Stimulated activated CD4-positive, alpha-beta T cell treated with anti-CD3 and anti-CD28 coated beads, TNF-alpha, amount 100 ng/mL, for 4 hours (primary cell): ENCODE measurements around the gene SEPTIN3.
A peak's percentile ranks its signal among the peaks of the same experiment; 100 is the strongest.

ENCODE experiments used
- DNase-seq, 3 experiments: peaks; one replicate each; pipeline ENCODE4 v3.0.0-alpha.2; 2020; ENCODE audit warnings: low read depth in 3 of 3

Gene SEPTIN3

DNA sequence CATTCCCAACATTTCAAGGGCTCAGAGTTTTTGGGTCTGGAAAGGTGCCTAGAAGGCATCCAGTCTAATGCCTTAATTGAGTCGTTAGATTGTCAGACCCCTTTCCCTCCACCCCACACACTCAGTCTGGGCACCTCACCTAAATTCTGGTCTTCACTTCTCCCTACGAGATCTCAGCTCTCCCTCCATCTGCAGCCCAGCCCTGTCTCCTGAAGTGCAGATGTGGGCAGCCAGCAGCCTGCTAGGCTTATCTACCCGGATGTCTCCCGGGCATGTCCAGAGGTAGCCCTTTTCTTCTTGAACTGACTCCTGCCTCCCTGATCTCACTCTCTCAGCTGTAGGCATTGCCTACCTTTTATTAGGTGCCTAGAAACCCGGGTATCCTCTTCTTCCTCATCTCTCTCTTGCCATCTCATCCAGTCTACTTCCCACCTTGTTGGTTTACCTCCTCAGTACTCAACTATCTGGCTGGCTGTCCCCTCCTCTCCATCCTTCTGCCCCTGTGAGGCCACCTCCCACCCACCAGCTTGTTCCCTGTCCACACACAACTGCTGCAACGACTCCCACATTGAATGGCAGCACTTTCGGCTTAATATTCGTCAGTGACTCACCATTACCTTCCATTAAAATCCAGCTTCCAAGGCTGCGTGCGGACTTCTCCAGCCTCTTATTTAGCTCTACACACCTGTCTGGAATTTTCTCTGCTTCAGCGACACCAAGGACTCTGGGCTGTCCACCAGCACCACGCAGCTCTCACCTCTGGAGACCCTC lies 6.2 kb downstream of the SEPTIN3 start:
- no peak for DNase-seq

GRCh38 chr22:41976070-41976901 lies 7.0 kb downstream of the SEPTIN3 start:
- DNase-seq: peak in 2 of 3 experiments; percentile 27 to 29

DNA sequence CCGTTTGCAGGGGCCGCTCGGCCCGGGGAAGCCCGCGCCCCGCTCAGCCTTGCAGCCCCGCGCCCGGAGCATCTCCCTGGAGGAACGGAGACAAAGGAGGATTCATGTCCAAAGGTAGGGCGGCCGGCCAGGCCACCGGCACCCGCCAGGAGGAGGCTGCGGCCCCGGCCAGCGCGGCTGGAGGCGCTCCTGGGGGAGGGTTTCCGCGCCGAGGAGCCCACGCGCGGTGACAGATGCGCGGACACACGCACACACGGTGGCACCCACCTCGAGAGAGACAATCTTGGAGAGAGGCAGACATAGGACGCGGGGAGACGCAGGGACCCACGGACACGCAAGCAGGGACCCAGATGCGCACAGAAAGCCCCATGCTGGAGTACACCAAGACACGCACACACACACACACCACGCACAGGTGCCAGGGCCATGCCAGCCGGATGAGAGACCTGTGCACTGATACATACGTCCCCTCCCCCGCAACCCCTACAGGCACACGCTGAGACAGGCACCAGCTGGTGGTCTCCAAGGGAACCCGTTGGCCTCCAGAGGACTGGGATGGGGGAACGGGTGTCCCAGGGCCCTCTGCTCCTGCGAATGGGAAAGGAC lies 7.8 kb downstream of the SEPTIN3 start:
- DNase-seq: no peak

DNA sequence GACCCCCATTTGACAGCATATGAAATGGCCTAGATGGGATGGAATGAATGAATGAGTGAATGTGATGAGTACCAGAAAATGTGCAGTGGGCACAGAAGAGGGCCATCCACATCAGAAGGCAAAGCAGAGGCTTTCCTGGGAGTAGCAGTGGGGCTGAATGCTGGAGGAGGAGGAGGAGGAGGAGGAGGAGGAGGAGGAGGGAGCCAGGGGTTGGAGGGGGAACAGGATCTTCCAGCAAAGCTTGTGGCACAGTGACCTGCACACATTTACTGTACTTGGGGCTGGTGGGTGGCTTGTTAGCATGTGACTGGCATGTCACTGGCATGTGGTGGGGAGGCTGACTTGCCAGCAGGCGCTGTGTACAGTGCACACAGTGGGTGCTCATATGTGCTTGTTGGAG lies 9.5 kb downstream of the SEPTIN3 start:
- DNase-seq: no peak

DNA sequence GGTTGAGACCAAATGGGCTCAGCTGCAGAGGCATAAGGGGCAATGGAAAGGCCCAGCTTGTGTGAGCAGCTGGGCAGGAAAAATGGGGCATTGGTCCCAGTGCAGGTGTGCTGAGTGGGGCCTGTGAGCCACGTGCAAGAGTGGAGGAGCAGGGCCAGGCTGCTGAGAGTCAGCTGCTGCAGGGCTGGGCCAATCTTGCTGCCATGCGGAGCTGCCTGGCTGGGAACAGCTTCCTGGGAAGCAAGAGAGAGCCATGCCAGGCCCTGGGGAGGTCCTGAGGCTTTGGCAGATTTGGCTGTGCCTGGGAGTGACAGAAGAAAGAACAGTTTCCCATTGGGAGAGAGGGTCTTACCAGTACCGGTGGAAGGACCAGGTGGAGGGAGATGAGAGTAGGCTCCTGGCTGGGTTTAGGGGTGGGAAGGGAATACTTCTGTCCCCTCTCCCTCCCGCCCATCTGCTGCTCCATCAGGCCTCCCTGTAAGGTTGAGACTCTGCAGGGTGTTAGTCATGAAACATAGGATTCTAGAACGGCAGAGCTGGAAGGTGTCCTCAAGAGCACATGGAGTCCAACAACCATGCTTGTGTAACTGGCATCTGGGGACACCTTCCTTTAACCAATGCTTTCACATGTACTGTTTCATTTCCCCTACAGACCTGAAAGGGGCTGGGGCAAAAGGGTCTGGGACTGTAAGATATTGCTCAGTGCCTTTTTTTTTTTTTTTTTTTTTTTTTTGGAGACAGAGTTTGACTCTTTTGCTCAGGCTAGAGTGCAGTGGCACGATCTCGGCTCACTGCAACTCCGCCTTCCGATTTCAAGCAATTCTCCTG lies 10.4 kb downstream of the SEPTIN3 start:
- DNase-seq: no peak

- no peak for DNase-seq
Measured at GRCh38 chr22:41982865-41983264, 13.6 kb downstream of the SEPTIN3 start.

DNA sequence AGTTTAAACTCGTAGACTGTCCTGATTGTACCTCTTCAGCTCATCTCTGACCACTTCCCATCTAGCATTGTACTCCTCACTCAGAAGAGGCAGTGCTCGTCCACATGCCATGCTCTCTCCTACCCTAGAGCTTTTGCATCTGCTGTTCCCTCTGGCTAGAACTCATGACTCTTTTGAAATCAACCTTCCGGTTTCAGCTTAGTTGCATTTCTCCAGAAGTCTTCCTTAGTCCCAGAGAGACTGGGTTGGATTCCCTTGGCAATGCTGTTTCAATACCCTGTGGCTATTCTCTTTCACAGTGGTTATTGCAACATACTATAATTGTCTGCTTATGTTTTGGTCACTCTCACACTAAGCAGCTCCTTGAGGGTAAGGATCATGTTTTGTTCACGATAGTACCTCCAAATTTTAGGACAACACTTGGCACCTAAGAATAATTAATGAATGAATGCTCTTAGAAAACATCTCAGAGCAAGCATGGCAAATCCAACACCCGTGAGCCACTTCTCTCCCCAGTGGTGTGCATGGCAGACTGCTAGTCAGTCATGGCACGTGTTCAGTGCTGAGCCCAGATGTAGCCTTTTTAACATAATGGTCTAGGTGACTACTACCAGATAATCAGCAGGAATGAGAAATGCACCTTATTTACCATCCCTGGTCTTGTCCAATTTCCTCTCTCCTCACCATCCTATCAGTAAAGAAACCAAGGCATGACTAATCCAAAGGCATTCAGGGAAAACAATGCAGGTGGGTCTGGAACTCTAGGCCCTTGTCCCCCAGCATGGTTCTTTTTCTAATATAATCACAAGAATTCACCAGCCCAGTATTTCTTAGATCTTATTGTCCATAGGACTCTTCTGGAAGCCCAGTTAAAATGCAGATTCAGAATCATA lies 14.5 kb downstream of the SEPTIN3 start:
- DNase-seq: no peak

DNA sequence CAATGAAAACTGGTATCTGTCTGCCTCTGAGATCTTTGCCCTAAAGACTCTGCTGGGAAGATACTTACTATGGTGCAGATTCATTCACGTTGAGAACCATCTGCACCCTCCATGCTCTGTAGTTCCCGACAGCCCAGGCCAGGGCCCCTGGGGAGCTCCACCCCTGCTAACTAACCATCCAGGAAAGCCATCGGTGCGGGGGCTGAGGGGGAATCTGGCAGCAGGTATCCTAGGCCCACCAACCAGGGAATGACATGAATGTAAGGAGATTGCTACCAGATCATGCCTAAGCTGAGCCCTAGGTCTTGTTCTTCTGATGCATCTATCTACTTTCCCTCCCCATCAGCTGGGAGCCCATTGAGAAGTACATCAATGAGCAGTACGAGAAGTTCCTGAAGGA lies 18.0 kb downstream of the SEPTIN3 start:
- no peak for DNase-seq

GRCh38 chr22:41989246-41989645 lies 20.0 kb downstream of the SEPTIN3 start:
- no peak for DNase-seq

DNA sequence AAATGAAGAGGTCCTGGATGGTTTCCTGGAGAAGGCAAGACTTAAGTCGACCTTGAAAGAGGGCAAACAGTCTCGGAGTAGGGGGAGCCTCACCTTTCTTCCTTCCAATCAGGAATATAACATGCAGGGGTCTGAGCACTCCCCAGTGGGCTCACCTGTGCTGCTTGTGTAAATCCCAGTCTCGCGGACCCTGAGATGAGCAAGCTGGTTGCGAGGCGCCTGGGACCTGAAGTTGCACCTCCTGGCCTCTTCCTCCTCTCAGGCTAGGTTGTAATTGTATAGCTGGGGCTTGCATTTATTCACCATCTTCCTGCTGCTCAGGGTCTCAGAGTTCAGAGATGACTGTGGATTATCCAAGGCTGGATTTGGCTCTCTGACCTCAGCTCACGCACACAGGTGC lies 21.9 kb downstream of the SEPTIN3 start:
- no peak for DNase-seq

DNA sequence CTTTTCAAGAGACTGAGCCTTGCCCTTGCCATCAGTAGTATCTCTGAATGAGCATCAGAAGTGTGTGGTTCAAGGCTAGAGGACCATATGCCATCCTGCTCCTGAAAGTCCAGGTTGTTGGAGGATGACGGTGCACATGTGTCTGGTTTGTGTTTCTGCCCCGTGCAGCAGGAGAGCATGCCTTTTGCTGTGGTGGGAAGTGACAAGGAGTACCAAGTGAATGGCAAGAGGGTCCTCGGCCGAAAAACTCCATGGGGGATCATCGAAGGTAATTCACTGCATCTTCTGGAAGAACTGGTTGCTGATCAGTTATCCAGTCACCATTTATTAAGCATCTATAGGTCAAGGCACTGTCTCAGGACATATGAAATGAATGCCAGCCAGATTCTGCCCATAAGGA lies 23.3 kb downstream of the SEPTIN3 start:
- DNase-seq: no peak

- DNase-seq: no peak
Measured at GRCh38 chr22:41995211-41995610, 26.0 kb downstream of the SEPTIN3 start.

GRCh38 chr22:41996826-41997225 lies 27.6 kb downstream of the SEPTIN3 start:
- DNase-seq: no peak

DNA sequence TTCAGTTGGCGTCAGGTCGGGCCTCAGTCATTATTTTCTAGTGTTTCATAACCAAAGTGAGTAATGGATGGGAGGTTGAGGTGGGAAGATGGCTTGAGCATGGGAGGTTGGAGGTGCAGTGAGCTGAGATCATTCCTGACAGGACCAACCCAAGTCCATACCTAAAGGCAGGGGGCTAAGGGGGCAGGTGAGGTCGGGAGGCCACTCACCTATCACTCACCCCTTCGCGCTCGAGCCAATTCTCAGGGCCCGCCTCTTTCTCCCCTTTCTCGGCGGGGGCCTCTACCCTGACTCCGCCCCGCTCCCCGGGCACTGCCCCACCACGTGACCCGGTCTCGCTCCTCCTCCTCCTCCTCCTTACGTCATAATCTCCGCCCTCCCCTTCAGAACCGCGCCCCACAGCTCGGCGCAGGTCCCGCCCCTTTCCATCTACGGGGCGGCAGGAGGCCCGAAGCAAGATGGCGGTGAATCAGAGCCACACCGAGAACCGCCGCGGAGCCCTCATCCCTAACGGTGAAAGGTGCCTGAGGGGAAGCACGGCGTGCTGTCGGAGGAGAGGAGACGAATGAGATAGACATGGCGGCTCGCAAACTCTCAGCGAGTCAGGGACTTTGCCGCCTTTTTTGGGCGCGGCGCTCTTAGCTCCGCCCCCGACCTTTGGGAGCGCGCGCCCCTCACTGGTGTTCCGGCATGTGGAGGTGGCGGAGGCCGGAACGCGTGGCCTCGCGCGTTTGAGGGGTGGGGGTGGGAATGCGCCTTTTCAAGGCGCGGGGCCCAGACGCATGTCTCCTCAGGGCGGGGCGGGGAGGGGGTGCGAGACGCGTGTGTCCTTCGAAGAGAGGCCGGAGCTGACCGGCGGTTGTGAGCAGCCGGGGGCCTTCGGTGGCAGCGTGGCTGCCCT lies 29.4 kb downstream of the SEPTIN3 start, which contains the start of gene WBP2NL:
Gene WBP2NL, plus strand, starts transcription at position 428 of the 901 bp plus-strand sequence. Its CDS starts 31 bp downstream, at position 459.
- DNase-seq: peak; percentile 77 to 86 (median 80)

DNA sequence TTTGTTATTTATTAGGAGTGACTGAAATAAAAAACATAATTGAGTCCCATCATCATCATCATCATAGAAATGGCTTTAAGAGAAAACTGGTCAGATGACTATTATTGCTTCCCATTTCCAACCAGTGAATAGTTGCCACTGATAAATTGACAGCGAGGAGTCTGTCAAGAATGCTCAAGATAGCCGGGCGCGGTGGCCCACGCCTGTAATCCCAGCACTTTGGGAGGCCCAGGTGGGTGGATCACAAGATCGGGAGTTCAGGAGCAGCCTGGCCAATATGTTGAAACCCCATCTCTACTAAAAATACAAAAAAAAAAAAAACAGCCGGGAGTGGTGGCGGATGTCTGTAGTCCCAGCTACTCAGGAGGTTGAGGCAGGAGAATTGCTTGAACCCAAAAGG lies 31.2 kb downstream of the SEPTIN3 start:
- no peak for DNase-seq

DNA sequence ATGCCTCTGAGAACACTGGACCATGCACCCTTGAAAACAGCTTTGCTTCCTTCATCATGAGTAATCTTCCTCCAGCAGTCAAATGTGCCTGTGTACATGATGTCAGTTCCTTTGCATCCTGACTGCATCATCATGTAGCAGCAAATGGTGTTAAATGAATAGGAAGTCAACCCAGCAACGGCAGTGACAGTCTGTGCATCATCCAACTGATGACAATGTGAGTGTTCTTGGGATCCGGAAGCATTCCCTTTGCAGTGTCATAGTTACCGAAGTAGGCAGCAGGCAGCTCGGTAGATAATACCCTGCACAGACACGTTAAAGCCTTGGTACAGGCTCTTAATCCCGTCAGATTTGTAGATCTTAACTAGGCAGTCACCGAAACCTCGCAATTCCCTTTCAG lies 31.9 kb downstream of the SEPTIN3 start:
- no peak for DNase-seq

DNA sequence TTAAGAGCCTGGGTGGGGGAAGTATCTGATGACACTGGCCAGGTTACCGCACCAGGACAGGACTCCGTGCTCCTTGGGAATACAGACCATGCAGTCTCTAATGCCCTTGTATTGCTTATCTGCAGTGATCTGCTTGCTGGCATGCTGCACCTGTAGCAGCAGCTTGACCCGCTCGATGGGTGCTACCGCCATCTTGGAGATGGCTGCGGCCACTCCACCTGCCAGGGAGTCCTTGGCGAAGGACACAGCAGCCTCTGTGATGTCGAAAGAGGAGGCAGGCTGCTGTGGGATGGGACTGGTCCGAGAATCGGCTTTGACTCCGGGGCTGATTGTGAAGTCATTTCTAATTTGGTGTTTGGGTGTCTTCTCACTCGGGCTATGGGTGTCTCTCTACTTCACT lies 32.5 kb downstream of the SEPTIN3 start:
- no peak for DNase-seq

DNA sequence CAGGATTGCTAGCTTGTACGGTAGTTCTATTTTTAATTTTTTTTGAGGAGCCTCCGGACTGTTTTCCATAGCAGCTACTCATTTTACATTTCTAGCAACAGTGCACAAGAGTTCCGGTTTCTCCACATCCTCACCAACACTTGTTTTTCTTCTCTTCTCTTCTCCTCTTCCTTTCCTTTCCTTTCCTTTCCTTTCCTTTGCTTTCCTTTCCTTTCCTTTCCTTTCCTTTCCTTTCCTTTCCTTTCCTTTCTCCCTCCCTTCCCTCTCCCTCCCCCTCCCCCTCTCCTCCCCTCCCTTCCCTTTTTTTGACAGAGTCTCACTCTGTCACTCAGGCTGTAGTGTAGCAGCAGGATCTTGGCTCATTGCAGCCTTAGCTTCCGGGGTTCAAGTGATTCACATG lies 38.7 kb downstream of the SEPTIN3 start:
- DNase-seq: no peak

- DNase-seq: no peak
Measured at GRCh38 chr22:42010778-42011177, 41.5 kb downstream of the SEPTIN3 start.

DNA sequence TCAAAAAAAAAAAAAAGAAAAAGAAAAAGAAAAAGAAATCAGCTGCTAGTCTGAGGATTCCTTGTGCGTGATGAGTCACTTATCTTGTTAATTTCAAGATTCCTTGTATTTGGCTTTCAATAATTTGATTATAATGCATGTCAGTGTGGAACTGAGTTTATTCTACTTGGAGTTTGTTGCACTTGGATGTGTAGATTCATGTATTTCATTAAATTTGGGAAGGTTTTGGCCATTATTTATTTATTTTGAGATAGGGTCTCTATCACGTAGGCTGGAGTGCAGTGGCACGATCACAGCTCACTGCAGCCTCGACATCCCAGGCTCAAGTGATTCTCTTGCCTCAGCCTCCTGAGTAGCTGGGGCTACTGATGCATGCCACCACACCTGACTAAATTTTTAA lies 44.1 kb downstream of the SEPTIN3 start:
- DNase-seq: no peak
